GM19455 (cell line): ENCODE measurements around the gene CACNA1G.

Source experiments
- ATAC-seq: cut with Tn5 transposase; IDR thresholded peaks from one replicate; pipeline ENCODE4 v1.9.1; 2021; ENCODE audit not compliant: unreplicated experiment

Gene CACNA1G

GRCh38 chr17:50585346-50585745 is 24.8 kb downstream of the CACNA1G start:
- ATAC-seq, result no peak

GRCh38 chr17:50585891-50586290 is 25.4 kb downstream of the CACNA1G start:
- ATAC-seq, result no peak

- no peak for ATAC-seq
Measured at GRCh38 chr17:50586421-50587247, 26.1 kb downstream of the CACNA1G start.

GRCh38 chr17:50587571-50587970 is 27.1 kb downstream of the CACNA1G start:
- ATAC-seq, result no peak

- no peak for ATAC-seq
Measured at GRCh38 chr17:50588391-50589049, 28.0 kb downstream of the CACNA1G start.

GRCh38 chr17:50589095-50589705 is 28.7 kb downstream of the CACNA1G start:
- ATAC-seq, result no peak

GRCh38 chr17:50590946-50591737 is 30.6 kb downstream of the CACNA1G start:
- ATAC-seq, result no peak

GRCh38 chr17:50593321-50593720 is 32.8 kb downstream of the CACNA1G start:
- no peak for ATAC-seq

GRCh38 chr17:50594128-50594823 is 33.8 kb downstream of the CACNA1G start:
- no peak for ATAC-seq

- no peak for ATAC-seq
Measured at GRCh38 chr17:50594892-50595291, 34.4 kb downstream of the CACNA1G start.

- ATAC-seq, result no peak
Measured at GRCh38 chr17:50596191-50597037, 35.9 kb downstream of the CACNA1G start.

GRCh38 chr17:50598487-50598886 is 38.0 kb downstream of the CACNA1G start:
- ATAC-seq, result no peak

- ATAC-seq, result no peak
Measured at GRCh38 chr17:50599606-50600005, 39.1 kb downstream of the CACNA1G start.

- no peak for ATAC-seq
Measured at GRCh38 chr17:50601823-50602375, 41.4 kb downstream of the CACNA1G start.

- no peak for ATAC-seq
Measured at GRCh38 chr17:50602836-50603235, 42.3 kb downstream of the CACNA1G start.

- no peak for ATAC-seq
Measured at GRCh38 chr17:50603340-50603739, 42.8 kb downstream of the CACNA1G start.

- no peak for ATAC-seq
Measured at GRCh38 chr17:50604513-50604912, 44.0 kb downstream of the CACNA1G start.

GRCh38 chr17:50605429-50605828 is 44.9 kb downstream of the CACNA1G start:
- ATAC-seq, result no peak

- no peak for ATAC-seq
Measured at GRCh38 chr17:50607522-50608175, 47.1 kb downstream of the CACNA1G start.
